ENCODE data around the gene GRID2.

- TF ChIP-seq POLR2A (IDR thresholded peaks at IDR 0.05) (no peak), CTCF (IDR thresholded peaks at IDR 0.05) (no peak)
Measured at GRCh38 chr4:92953462-92953861, 649.7 kb downstream of the GRID2 start.

All from stomach (tissue), 4 donors.